PC-3 (cell line): ENCODE data around the gene CYB5B. TPM values are rescaled to one million over a fixed set of nuclear protein-coding genes. Genes with fewer than 3 reads are reported as not detected.

Source experiments
- ATAC-seq: fragments of 200-7000 bp; cut with Tn5 transposase; 2 replicates; pipeline ENCODE4 v1.9.1; 2020; ENCODE audit warnings: mild to moderate bottlenecking, moderate library complexity
- BruUV-seq: library from RNA; stranded (reverse); fragments of 400-500 nt; replicated peaks from 2 replicates; lab custom pipeline; 2021; lab: Mats Ljungman, UMichigan
- CTCF ChIA-PET: fragments of 300-600 bp; sonication (Branson Sonifier 250); formaldehyde crosslinking; loops from one replicate; lab custom pipeline; 2022; ENCODE audit warnings: antibody characterized with exemption; lab: Charles Lee
- POLR2A ChIA-PET: fragments of 300-600 bp; sonication (Branson Sonifier 250); formaldehyde crosslinking; loops from one replicate; lab custom pipeline; 2022; ENCODE audit warnings: antibody characterized with exemption; ENCODE audit not compliant: unreplicated experiment; lab: Charles Lee
- DNase-seq: peaks from one replicate; pipeline ENCODE4 v3.0.0-alpha.2; 2015
- H2AFZ ChIP-seq: fragments of 300-600 bp; sonication (generic); 2 replicates; pipeline ENCODE4 v1.6.0; 2016; ENCODE audit warnings: antibody characterized with exemption, low read length
- H3F3A ChIP-seq: fragments of 300-600 bp; sonication (generic); one replicate; pipeline ENCODE4 v1.6.0; 2017; ENCODE audit warnings: antibody characterized with exemption, low read length, control low read depth, mild to moderate bottlenecking; ENCODE audit not compliant: unreplicated experiment
- H3K27ac ChIP-seq: fragments of 300-600 bp; sonication (generic); 2 replicates; pipeline ENCODE4 v1.5.1; 2016; ENCODE audit warnings: mild to moderate bottlenecking, low read length
- H3K27me3 ChIP-seq: fragments of 300-600 bp; sonication (generic); 2 replicates; pipeline ENCODE4 v1.6.1; 2016; ENCODE audit warnings: low read length, mixed read lengths
- H3K36me3 ChIP-seq: fragments of 300-600 bp; sonication (generic); 2 replicates; pipeline ENCODE4 v1.6.1; 2016; ENCODE audit warnings: low read depth, mixed run types, low read length, mixed read lengths
- H3K4me1 ChIP-seq: fragments of 300-600 bp; sonication (generic); 2 replicates; pipeline ENCODE4 v1.5.1; 2016; ENCODE audit warnings: low read length; ENCODE audit not compliant: insufficient read depth
- H3K4me2 ChIP-seq: fragments of 300-600 bp; sonication (generic); 2 replicates; pipeline ENCODE4 v1.6.0; 2016; ENCODE audit warnings: low read length
- H3K4me3 ChIP-seq: fragments of 300-600 bp; sonication (generic); 2 replicates; pipeline ENCODE4 v1.5.1; 2016; ENCODE audit warnings: mild to moderate bottlenecking, low read length, mixed read lengths
- H3K79me2 ChIP-seq: fragments of 300-600 bp; sonication (generic); 2 replicates; pipeline ENCODE4 v1.6.1; 2017; ENCODE audit warnings: low read length, mixed read lengths
- H3K9ac ChIP-seq: fragments of 300-600 bp; sonication (generic); 2 replicates; pipeline ENCODE4 v1.6.0; 2016; ENCODE audit warnings: mild to moderate bottlenecking, low read length
- H3K9me2 ChIP-seq: fragments of 300-600 bp; sonication (generic); replicated peaks from 2 replicates; pipeline ENCODE4 v1.6.1; 2016; ENCODE audit warnings: mixed run types, low read length, mixed read lengths
- H3K9me3 ChIP-seq: fragments of 300-600 bp; sonication (generic); 2 replicates; pipeline ENCODE4 v1.6.1; 2016; ENCODE audit warnings: low read length, mixed read lengths
- H4K20me1 ChIP-seq: fragments of 300-600 bp; sonication (generic); 2 replicates; pipeline ENCODE4 v1.6.1; 2016; ENCODE audit warnings: low read length, mixed read lengths
- EZH2 ChIP-seq: fragments of 300-600 bp; sonication (generic); IDR thresholded peaks from one replicate; pipeline ENCODE4 v1.6.1; 2017; ENCODE audit warnings: antibody characterized with exemption, mild to moderate bottlenecking, low read length; ENCODE audit not compliant: unreplicated experiment
- EZH2phosphoT487 ChIP-seq: fragments of 300-600 bp; sonication (generic); IDR thresholded peaks from 2 replicates; pipeline ENCODE4 v1.6.1; 2018; ENCODE audit warnings: mild to moderate bottlenecking, antibody characterized with exemption, low read length, borderline replicate concordance
- intact Hi-C: fragments of 100-400 bp; cut with micrococcal nuclease; formaldehyde crosslinking; loops from 2 replicates; pipeline ENCODE4 v1.9.0; 2023
- total RNA-seq: library from RNA; depleted of rRNA; stranded (reverse); fragments of >200 nt; gene quantifications from 2 replicates; pipeline ENCODE4 v1.2.3, GENCODE V29; 2014
- TF ChIP-seq, protein P1 (sequence below): fragments of 300-600 bp; sonication (generic); conservative IDR thresholded peaks from 2 replicates; pipeline ENCODE4 v1.5.1; 2017; ENCODE audit warnings: antibody characterized with exemption, low read depth, mild to moderate bottlenecking, low read length

CYB5B gene
- total RNA-seq, 1 experiment from 2014 or later: 64.5 TPM

DNA sequence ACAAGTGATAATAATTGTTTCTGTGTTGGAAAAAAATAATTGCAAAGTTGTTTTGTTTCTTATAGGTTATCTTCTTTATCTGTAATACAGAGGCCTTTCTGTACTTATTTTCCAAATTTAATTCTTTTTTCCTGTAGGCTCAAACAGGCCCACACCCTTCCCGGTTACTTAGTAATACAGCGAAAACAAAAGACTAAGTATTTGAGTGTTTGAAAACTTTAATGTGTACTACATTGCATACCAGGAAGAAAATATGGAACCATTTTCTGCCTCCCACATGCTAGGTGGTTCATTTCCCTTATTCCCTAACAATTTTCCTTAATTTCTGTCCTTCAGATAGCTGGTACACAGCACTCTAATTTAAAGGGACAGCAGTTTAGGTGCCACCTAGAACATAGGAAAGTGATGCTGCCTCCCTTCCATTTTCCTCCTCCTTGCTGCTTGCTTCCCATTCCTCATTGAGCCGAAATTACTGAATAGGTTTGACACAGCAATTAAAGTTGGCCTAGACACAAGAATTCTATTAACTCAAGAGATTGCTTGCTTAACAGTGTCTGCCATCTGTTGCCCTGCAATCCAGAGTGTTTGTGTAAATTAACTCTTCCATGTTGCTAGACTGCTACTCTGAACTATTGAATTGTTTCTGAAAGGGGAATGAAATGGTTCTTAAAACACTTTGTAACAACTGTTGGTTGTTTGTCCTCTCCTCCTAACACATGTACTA, 24.2 kb downstream of the CYB5B start:
- H3K36me3 ChIP-seq: peaks cover 10% of the 10 kb centered on the region; the same call in 1 of the 2 replicates
- TF ChIP-seq, protein P1, sequence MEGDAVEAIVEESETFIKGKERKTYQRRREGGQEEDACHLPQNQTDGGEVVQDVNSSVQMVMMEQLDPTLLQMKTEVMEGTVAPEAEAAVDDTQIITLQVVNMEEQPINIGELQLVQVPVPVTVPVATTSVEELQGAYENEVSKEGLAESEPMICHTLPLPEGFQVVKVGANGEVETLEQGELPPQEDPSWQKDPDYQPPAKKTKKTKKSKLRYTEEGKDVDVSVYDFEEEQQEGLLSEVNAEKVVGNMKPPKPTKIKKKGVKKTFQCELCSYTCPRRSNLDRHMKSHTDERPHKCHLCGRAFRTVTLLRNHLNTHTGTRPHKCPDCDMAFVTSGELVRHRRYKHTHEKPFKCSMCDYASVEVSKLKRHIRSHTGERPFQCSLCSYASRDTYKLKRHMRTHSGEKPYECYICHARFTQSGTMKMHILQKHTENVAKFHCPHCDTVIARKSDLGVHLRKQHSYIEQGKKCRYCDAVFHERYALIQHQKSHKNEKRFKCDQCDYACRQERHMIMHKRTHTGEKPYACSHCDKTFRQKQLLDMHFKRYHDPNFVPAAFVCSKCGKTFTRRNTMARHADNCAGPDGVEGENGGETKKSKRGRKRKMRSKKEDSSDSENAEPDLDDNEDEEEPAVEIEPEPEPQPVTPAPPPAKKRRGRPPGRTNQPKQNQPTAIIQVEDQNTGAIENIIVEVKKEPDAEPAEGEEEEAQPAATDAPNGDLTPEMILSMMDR: no peak
- no peak for TF ChIP-seq EZH2
- TF ChIP-seq EZH2phosphoT487: no peak
- H3K27me3 ChIP-seq: no peaks in the 10 kb centered on the region
- DNase-seq (no peak), ATAC-seq (no peak)
- H3K27ac ChIP-seq: no peak overlapping the region
- H3K4me3 ChIP-seq: no peak overlapping the region
- H2AFZ ChIP-seq: no peak overlapping the region
- BruUV-seq: TSS peak; percentile 18
- H3F3A ChIP-seq: no peaks in the 10 kb centered on the region
- no peak overlapping the region for H3K9ac ChIP-seq
- ChIA-PET POLR2A (no interaction called here), CTCF (no interaction called here)
- H4K20me1 ChIP-seq: no peaks in the 10 kb centered on the region
- H3K9me3 ChIP-seq: no peaks in the 10 kb centered on the region
- no peaks in the 10 kb centered on the region for H3K9me2 ChIP-seq
- peaks cover 15% of the 10 kb centered on the region for H3K79me2 ChIP-seq
- intact Hi-C loops: loop anchor here (2.0 kb wide), 1 partner anchor 24 kb away; the partner anchor contains the start of gene CYB5B
- no peak overlapping the region for H3K4me2 ChIP-seq
- peaks cover 16% of the 10 kb centered on the region for H3K4me1 ChIP-seq

GRCh38 chr16:69451166-69451565, 26.7 kb downstream of the CYB5B start:
- Histone ChIP-seq H3K27ac (peak overlapping the region; percentile 76), H3F3A (no peaks in the 10 kb centered on the region), H3K9me2 (no peaks in the 10 kb centered on the region), H3K9ac (no peak overlapping the region), H3K4me2 (peak overlapping the region; percentile 52), H3K4me3 (no peak overlapping the region), H2AFZ (no peak overlapping the region), H3K4me1 (peaks cover 16% of the 10 kb centered on the region), H4K20me1 (no peaks in the 10 kb centered on the region), H3K79me2 (no peaks in the 10 kb centered on the region), H3K27me3 (no peaks in the 10 kb centered on the region), H3K9me3 (no peaks in the 10 kb centered on the region), H3K36me3 (peaks cover 11% of the 10 kb centered on the region; the same call in 1 of the 2 replicates)
- ChIA-PET CTCF (no interaction called here), POLR2A (no interaction called here)
- DNase-seq (peak; percentile 54), ATAC-seq (peak; percentile 73)
- no TSS peak for BruUV-seq
- TF ChIP-seq EZH2phosphoT487 (no peak), EZH2 (no peak)
- TF ChIP-seq, protein P1: no peak
- intact Hi-C loops: loop anchor here (5.0 kb wide), 1 partner anchor 54 kb away; no protein-coding TSS in a partner anchor

DNA sequence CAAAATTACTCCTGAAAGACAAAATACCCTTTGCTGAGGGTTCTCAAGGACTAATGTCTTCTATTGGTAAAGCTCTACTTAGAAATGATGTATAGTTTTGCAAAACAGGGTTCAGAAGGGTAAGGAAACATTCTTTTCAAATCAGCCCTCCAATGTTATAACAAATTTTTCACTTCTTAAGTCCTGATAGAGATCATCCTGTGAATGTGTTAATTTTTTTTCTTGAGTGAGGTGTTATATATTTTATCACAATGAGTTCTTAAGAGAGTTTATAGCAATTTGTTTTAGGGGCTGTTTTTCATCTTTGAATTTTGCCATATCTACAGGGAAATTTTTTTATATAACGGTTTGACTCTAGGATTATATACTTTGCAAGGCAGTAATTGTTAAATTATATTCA, 29.5 kb downstream of the CYB5B start:
- H4K20me1 ChIP-seq: no peaks in the 10 kb centered on the region
- H3K36me3 ChIP-seq: peaks cover 9% of the 10 kb centered on the region; the same call in 1 of the 2 replicates
- TF ChIP-seq, protein P1: no peak
- TF ChIP-seq EZH2phosphoT487 (no peak), EZH2 (no peak)
- no peak for DNase-seq
- intact Hi-C loops: loop anchor here (5.0 kb wide), 1 partner anchor 57 kb away; no protein-coding TSS in a partner anchor
- no peak for ATAC-seq
- no peaks in the 10 kb centered on the region for H3K27me3 ChIP-seq
- no peak overlapping the region for H3K4me3 ChIP-seq
- H3K9me2 ChIP-seq: no peaks in the 10 kb centered on the region
- peaks cover 16% of the 10 kb centered on the region for H3K4me1 ChIP-seq
- H3K79me2 ChIP-seq: no peaks in the 10 kb centered on the region
- POLR2A ChIA-PET: no interaction called here
- H3K4me2 ChIP-seq: no peak overlapping the region
- H3F3A ChIP-seq: no peaks in the 10 kb centered on the region
- no peak overlapping the region for H3K27ac ChIP-seq
- H3K9ac ChIP-seq: no peak overlapping the region
- CTCF ChIA-PET: no interaction called here
- H3K9me3 ChIP-seq: no peaks in the 10 kb centered on the region
- no TSS peak for BruUV-seq
- H2AFZ ChIP-seq: no peak overlapping the region
